Uterus (tissue), 2 donors: ENCODE results near the gene AQR.

ENCODE experiments used
- POLR2A ChIP-seq, 2 donors: fragments of 450-650 bp; IDR thresholded peaks; one replicate each; pipeline ENCODE4 v1.6.1; 2016; ENCODE audit warnings: antibody characterized with exemption in 2 of 2, mild to moderate bottlenecking in 1 of 2, moderate library complexity in 1 of 2
- TF ChIP-seq, protein P1 (sequence below), 4 experiments: fragments of 200-600 bp in 2 of 4; fragments of 450-650 bp in 2 of 4; sonication (generic) in 2 of 4; IDR thresholded peaks; one replicate each; pipeline ENCODE4 v1.5.1; 2016 to 2019; ENCODE audit warnings: antibody characterized with exemption in 4 of 4, mild to moderate bottlenecking in 2 of 4, moderate library complexity in 1 of 4

DNA sequence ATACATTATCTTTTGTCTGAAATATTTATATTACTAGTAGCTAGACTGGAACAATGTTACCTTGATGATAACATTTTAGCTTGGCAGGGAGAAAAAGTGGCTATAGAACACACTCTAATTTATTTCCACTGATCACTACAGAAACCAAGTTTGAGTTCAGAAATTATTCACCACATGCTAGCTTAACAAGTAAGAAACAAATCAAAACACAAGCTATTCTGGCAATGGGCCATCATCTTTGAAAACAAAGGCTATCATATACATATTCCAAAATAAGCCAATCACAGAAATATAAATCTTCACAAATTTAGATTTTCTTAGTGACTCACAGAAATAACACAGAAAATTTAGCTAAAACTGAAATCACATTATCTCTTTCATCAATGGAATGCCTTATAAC lies 17.1 kb downstream of the AQR start:
- no peak for TF ChIP-seq POLR2A (IDR thresholded peaks at IDR 0.05)
- TF ChIP-seq, protein P1, sequence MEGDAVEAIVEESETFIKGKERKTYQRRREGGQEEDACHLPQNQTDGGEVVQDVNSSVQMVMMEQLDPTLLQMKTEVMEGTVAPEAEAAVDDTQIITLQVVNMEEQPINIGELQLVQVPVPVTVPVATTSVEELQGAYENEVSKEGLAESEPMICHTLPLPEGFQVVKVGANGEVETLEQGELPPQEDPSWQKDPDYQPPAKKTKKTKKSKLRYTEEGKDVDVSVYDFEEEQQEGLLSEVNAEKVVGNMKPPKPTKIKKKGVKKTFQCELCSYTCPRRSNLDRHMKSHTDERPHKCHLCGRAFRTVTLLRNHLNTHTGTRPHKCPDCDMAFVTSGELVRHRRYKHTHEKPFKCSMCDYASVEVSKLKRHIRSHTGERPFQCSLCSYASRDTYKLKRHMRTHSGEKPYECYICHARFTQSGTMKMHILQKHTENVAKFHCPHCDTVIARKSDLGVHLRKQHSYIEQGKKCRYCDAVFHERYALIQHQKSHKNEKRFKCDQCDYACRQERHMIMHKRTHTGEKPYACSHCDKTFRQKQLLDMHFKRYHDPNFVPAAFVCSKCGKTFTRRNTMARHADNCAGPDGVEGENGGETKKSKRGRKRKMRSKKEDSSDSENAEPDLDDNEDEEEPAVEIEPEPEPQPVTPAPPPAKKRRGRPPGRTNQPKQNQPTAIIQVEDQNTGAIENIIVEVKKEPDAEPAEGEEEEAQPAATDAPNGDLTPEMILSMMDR (IDR thresholded peaks at IDR 0.05): no peak
